Measurements from ENCODE around the gene ARL6. TPM values are rescaled to one million over a fixed set of nuclear protein-coding genes. Genes with fewer than 3 reads are reported as not detected.

The ARL6 gene
- total and polyA plus RNA-seq, 2 of the 8 experiments (the other 6 are each of a cell fraction or from before 2014, with no cell fraction given): 1.8 to 12.0 TPM

GRCh38 chr3:97848779-97849178 is 84.2 kb downstream of the ARL6 start:
- no peak overlapping the region for H3K4ac ChIP-seq (replicated peaks; ENCODE audit: insufficient read length, low read depth, low read length)
- no peak overlapping the region for H4K91ac ChIP-seq (replicated peaks; ENCODE audit: insufficient read length, low read length)
- no peak overlapping the region for H2AFZ ChIP-seq (ENCODE audit: low read length)
- no peak overlapping the region for H2BK20ac ChIP-seq (ENCODE audit: low read length)
- H3K79me2 ChIP-seq (ENCODE audit: control insufficient read depth in 1 of 2, insufficient read depth in 2 of 2, low read length in 2 of 2): peaks cover 0 to 4% of the 10 kb centered on the region in 2 experiments; a peak in 1 of 4 replicates
- no peak overlapping the region for H3K14ac ChIP-seq (ENCODE audit: insufficient read length)
- ChIA-PET POLR2A (ENCODE audit: partially characterized antibody) (no interaction called here), CTCF (ENCODE audit: partially characterized antibody) (no interaction called here)
- H4K20me1 ChIP-seq (replicated peaks in 1 of 2; ENCODE audit: control insufficient read depth in 1 of 2, insufficient read depth in 2 of 2, low read length in 2 of 2): no peaks in the 10 kb centered on the region
- no peaks in the 10 kb centered on the region for H3K4me1 ChIP-seq (replicated peaks in 1 of 4; ENCODE audit: control insufficient read depth in 3 of 4, insufficient read depth in 4 of 4, low read length in 3 of 4)
- no peaks in the 10 kb centered on the region; a peak in 1 of 4 replicates for H3K9me3 ChIP-seq (ENCODE audit: insufficient read depth in 2 of 2, low read depth in 1 of 2, low read length in 1 of 2)
- no peak overlapping the region for H3K9ac ChIP-seq (replicated peaks in 1 of 4; ENCODE audit: extremely low read depth in 1 of 4, low read depth in 3 of 4, low read length in 3 of 4)
- H3K27ac ChIP-seq (ENCODE audit: low read depth, low read length): no peak overlapping the region
- H3K18ac ChIP-seq (ENCODE audit: extremely low read depth, low read length): no peak overlapping the region
- H3K4me3 ChIP-seq (ENCODE audit: extremely low read depth in 1 of 4, insufficient read depth in 2 of 4, low read depth in 3 of 4, low read length in 4 of 4): no peak overlapping the region
- no peaks in the 10 kb centered on the region for H3K79me1 ChIP-seq (ENCODE audit: low read depth, low read length)
- H3K4me2 ChIP-seq (ENCODE audit: insufficient read depth in 1 of 2, low read depth in 2 of 2, low read length in 2 of 2): no peak overlapping the region
- no peaks in the 10 kb centered on the region for H3K36me3 ChIP-seq (ENCODE audit: control insufficient read depth in 2 of 4, insufficient read depth in 4 of 4, low read length in 3 of 4)
- H3K23ac ChIP-seq (ENCODE audit: insufficient read length): no peak overlapping the region
- no peak overlapping the region for H2AK5ac ChIP-seq (ENCODE audit: low read depth, low read length)
- H3K56ac ChIP-seq (replicated peaks; ENCODE audit: insufficient read length, low read depth, low read length): no peak overlapping the region
- H4K5ac ChIP-seq (ENCODE audit: insufficient read length, low read depth, low read length): no peak overlapping the region
- H2BK12ac ChIP-seq (ENCODE audit: low read depth, low read length): no peak overlapping the region
- no peaks in the 10 kb centered on the region; the same call in 1 of the 2 replicates for H3K23me2 ChIP-seq (ENCODE audit: low read depth, low read length)
- peaks cover 0 to 1% (median 0%) of the 10 kb centered on the region in 4 experiments; a peak in 1 of 7 replicates for H3K27me3 ChIP-seq (replicated peaks in 1 of 4; ENCODE audit: control insufficient read depth in 3 of 4, extremely low read depth in 1 of 4, insufficient read depth in 3 of 4, low read length in 3 of 4)
- H2BK120ac ChIP-seq (replicated peaks; ENCODE audit: low read depth, low read length): no peak overlapping the region
- DNase-seq (ENCODE audit: low read depth in 1 of 2, low spot score in 2 of 2) (no peak), FAIRE-seq (no peak)
- WGBS, 2 experiments (ENCODE audit: extremely low coverage in 1 of 2, insufficient coverage in 1 of 2, insufficient read length in 1 of 2, insufficient replicate concordance in 2 of 2, low coverage in 1 of 2, low lambda C conversion rate in 2 of 2, missing lambda C conversion rate in 1 of 2): 92% methylated on average over 3 of the region's 3 CpGs; no CpG with 5 or more reads in 1 of the 2 experiments
- H2BK5ac ChIP-seq (ENCODE audit: low read depth, low read length): no peak overlapping the region
- H2BK15ac ChIP-seq (ENCODE audit: low read length): no peak overlapping the region
- H4K8ac ChIP-seq (ENCODE audit: extremely low read depth, insufficient read depth, low read length): no peak overlapping the region
- TF ChIP-seq PHF8 (conservative IDR thresholded peaks at IDR 0.05; ENCODE audit: low read depth, low read length): no peak
- TF ChIP-seq EP300 (IDR thresholded peaks at IDR 0.05; ENCODE audit: borderline replicate concordance in 1 of 2, low read depth in 2 of 2, low read length in 2 of 2): no peak
- TF ChIP-seq KDM1A (IDR thresholded peaks at IDR 0.05; ENCODE audit: borderline replicate concordance, low read length): no peak
- no peak for TF ChIP-seq CEBPB (IDR thresholded peaks at IDR 0.05; ENCODE audit: low read depth, low read length)
- no peak for TF ChIP-seq CHD1 (IDR thresholded peaks at IDR 0.05; ENCODE audit: low read depth, low read length)
- no peak for TF ChIP-seq ZNF274 (IDR thresholded peaks at IDR 0.05; ENCODE audit: borderline replicate concordance, extremely low read depth, low read length)
- TF ChIP-seq CREB1 (IDR thresholded peaks at IDR 0.05): no peak
- TF ChIP-seq E2F6 (IDR thresholded peaks at IDR 0.05): no peak
- TF ChIP-seq RNF2 (IDR thresholded peaks at IDR 0.05; ENCODE audit: borderline replicate concordance, low read depth, low read length, missing control alignments, poor library complexity, severe bottlenecking): no peak

All from H1 (cell line).